IMR-90 (cell line): ENCODE results near the gene OTUD5. TPM values are rescaled to one million over a fixed set of nuclear protein-coding genes. Genes with fewer than 3 reads are reported as not detected.

Experiments
- ATAC-seq: fragments of 200-7000 bp; cut with Tn5 transposase; 2 replicates; pipeline ENCODE4 v1.9.1; 2020; ENCODE audit warnings: low read depth, mild to moderate bottlenecking, moderate library complexity
- BruUV-seq: library from RNA; stranded (reverse); fragments of 400-500 nt; replicated peaks from 2 replicates; lab custom pipeline; 2021; lab: Mats Ljungman, UMichigan
- CTCF ChIA-PET: fragments of 300-600 bp; formaldehyde crosslinking; extraction: SDS; loops from one replicate; lab custom pipeline; 2021; ENCODE audit warnings: antibody characterized with exemption; lab: Yijun Ruan, JAX
- POLR2A ChIA-PET: fragments of 300-600 bp; sonication (Branson Sonifier 250); formaldehyde crosslinking; loops from one replicate; lab custom pipeline; 2022; ENCODE audit warnings: antibody characterized with exemption; ENCODE audit not compliant: unreplicated experiment; lab: Charles Lee
- DNase-seq: peaks from one replicate; pipeline ENCODE4 v3.0.0; 2013
- H2AFZ ChIP-seq: replicated peaks from 2 replicates; pipeline ENCODE3; 2013; ENCODE audit warnings: low read length, mild to moderate bottlenecking; ENCODE audit not compliant: poor library complexity
- H2AK5ac ChIP-seq: 2 replicates; pipeline ENCODE4 v1.6.1; 2013; ENCODE audit warnings: low read depth, low read length, inconsistent platforms
- H2AK9ac ChIP-seq: replicated peaks from 2 replicates; pipeline ENCODE3; 2013; ENCODE audit warnings: mild to moderate bottlenecking, low read depth, low read length, moderate library complexity; ENCODE audit not compliant: poor library complexity
- H2BK120ac ChIP-seq: 2 replicates; pipeline ENCODE4 v1.6.1; 2013; ENCODE audit warnings: low read depth, low read length, inconsistent platforms
- H2BK15ac ChIP-seq: 3 replicates; pipeline ENCODE4 v1.6.1; 2013; ENCODE audit warnings: low read depth, low read length, inconsistent platforms
- H2BK20ac ChIP-seq: 2 replicates; pipeline ENCODE4 v1.6.1; 2013; ENCODE audit warnings: low read depth, mild to moderate bottlenecking, inconsistent platforms, low read length, moderate library complexity
- H2BK5ac ChIP-seq: 2 replicates; pipeline ENCODE4 v1.6.1; 2013; ENCODE audit warnings: mild to moderate bottlenecking, low read depth, low read length, inconsistent platforms; ENCODE audit not compliant: poor library complexity, severe bottlenecking
- H3K14ac ChIP-seq: replicated peaks from 2 replicates; pipeline ENCODE4 v1.6.1; 2013; ENCODE audit warnings: low read depth, low read length, inconsistent platforms
- H3K18ac ChIP-seq: 2 replicates; pipeline ENCODE4 v1.6.1; 2013; ENCODE audit warnings: low read depth, low read length, control low read depth
- H3K23ac ChIP-seq: 2 replicates; pipeline ENCODE4 v1.6.1; 2013; ENCODE audit warnings: low read depth, low read length, inconsistent platforms
- H3K27ac ChIP-seq: 2 replicates; pipeline ENCODE4 v1.5.1; 2013; ENCODE audit warnings: mild to moderate bottlenecking, control low read depth, low read length; ENCODE audit not compliant: insufficient read depth
- H3K27me3 ChIP-seq: 2 replicates; pipeline ENCODE4 v1.6.1; 2013; ENCODE audit warnings: low read length; ENCODE audit not compliant: control insufficient read depth, insufficient read depth
- H3K36me3 ChIP-seq: 2 replicates; pipeline ENCODE4 v1.6.1; 2013; ENCODE audit warnings: low read length, mixed read lengths; ENCODE audit not compliant: control insufficient read depth, insufficient read depth
- H3K4ac ChIP-seq: 2 replicates; pipeline ENCODE4 v1.6.1; 2013; ENCODE audit warnings: low read depth, low read length, inconsistent platforms
- H3K4me1 ChIP-seq: 2 replicates; pipeline ENCODE4 v1.6.1; 2013; ENCODE audit warnings: low read length, mixed read lengths; ENCODE audit not compliant: control insufficient read depth, insufficient read depth
- H3K4me2 ChIP-seq: 2 replicates; pipeline ENCODE4 v1.6.1; 2013; ENCODE audit warnings: low read depth, mild to moderate bottlenecking, control low read depth, low read length, moderate library complexity
- H3K4me3 ChIP-seq: 2 replicates; pipeline ENCODE4 v1.5.1; 2013; ENCODE audit warnings: low read depth, mild to moderate bottlenecking, control low read depth, low read length, moderate library complexity; ENCODE audit not compliant: insufficient read depth
- H3K56ac ChIP-seq: 2 replicates; pipeline ENCODE4 v1.6.1; 2013; ENCODE audit warnings: low read length, inconsistent platforms; ENCODE audit not compliant: insufficient read depth; ENCODE audit errors: extremely low read depth
- H3K79me1 ChIP-seq, 2 experiments: 2 replicates each; pipeline ENCODE4 v1.6.1; 2013; ENCODE audit warnings: low read length in 2 of 2, inconsistent platforms in 1 of 2, low read depth in 1 of 2
- H3K9ac ChIP-seq: 2 replicates; pipeline ENCODE4 v1.6.1; 2013; ENCODE audit warnings: low read depth, low read length, control low read depth
- H3K9me1 ChIP-seq: 2 replicates; pipeline ENCODE4 v1.6.1; 2013; ENCODE audit warnings: low read length, inconsistent platforms; ENCODE audit not compliant: insufficient read depth
- H3K9me3 ChIP-seq: 2 replicates; pipeline ENCODE4 v1.6.1; 2013; ENCODE audit warnings: low read length; ENCODE audit not compliant: control insufficient read depth, insufficient read depth
- H4K20me1 ChIP-seq: 2 replicates; pipeline ENCODE4 v1.6.1; 2013; ENCODE audit warnings: low read length, inconsistent platforms; ENCODE audit not compliant: insufficient read depth
- H4K5ac ChIP-seq: 2 replicates; pipeline ENCODE4 v1.6.1; 2013; ENCODE audit warnings: mild to moderate bottlenecking, low read depth, low read length, control low read depth
- H4K8ac ChIP-seq, 2 experiments: 2 replicates each; pipeline ENCODE4 v1.6.1; 2013; ENCODE audit warnings: low read depth in 2 of 2, low read length in 2 of 2, control low read depth in 1 of 2, inconsistent platforms in 1 of 2
- H4K91ac ChIP-seq: 2 replicates; pipeline ENCODE4 v1.6.1; 2013; ENCODE audit warnings: low read depth, low read length, inconsistent platforms; ENCODE audit not compliant: insufficient read depth
- BHLHE40 ChIP-seq: fragments of 150-350 bp; IDR thresholded peaks from 2 replicates; pipeline ENCODE4 v1.6.1; 2016; ENCODE audit warnings: mild to moderate bottlenecking, low read depth, low read length
- CEBPB ChIP-seq: IDR thresholded peaks from 2 replicates; pipeline ENCODE4 v1.6.1; 2012; ENCODE audit warnings: low read depth, low read length, improper control_type of control experiment
- CHD1 ChIP-seq: IDR thresholded peaks from 2 replicates; pipeline ENCODE4 v1.6.1; 2012; ENCODE audit warnings: low read depth, low read length, improper control_type of control experiment
- CTCF ChIP-seq: conservative IDR thresholded peaks from 2 replicates; pipeline ENCODE4 v1.5.1; 2012; ENCODE audit warnings: mild to moderate bottlenecking, low read depth, low read length, improper control_type of control experiment
- ELK1 ChIP-seq: fragments of 150-350 bp; IDR thresholded peaks from 2 replicates; pipeline ENCODE4 v1.6.1; 2016; ENCODE audit warnings: low read depth, mild to moderate bottlenecking, low read length, moderate library complexity, borderline replicate concordance
- FOS ChIP-seq: fragments of 150-350 bp; IDR thresholded peaks from 2 replicates; pipeline ENCODE4 v1.6.1; 2016; ENCODE audit warnings: low read depth, low read length
- MAFK ChIP-seq: IDR thresholded peaks from 2 replicates; pipeline ENCODE4 v1.6.1; 2012; ENCODE audit warnings: low read depth, low read length, improper control_type of control experiment
- MAZ ChIP-seq: IDR thresholded peaks from 2 replicates; pipeline ENCODE4 v1.6.1; 2012; ENCODE audit warnings: low read depth, mild to moderate bottlenecking, low read length, improper control_type of control experiment, moderate library complexity, borderline replicate concordance
- MXI1 ChIP-seq: IDR thresholded peaks from 2 replicates; pipeline ENCODE4 v1.6.1; 2012; ENCODE audit warnings: low read depth, mild to moderate bottlenecking, low read length, moderate library complexity, borderline replicate concordance
- NFE2L2 ChIP-seq: fragments of 150-350 bp; IDR thresholded peaks from 2 replicates; pipeline ENCODE4 v1.6.1; 2016; ENCODE audit warnings: low read depth, mild to moderate bottlenecking, low read length
- POLR2A ChIP-seq: IDR thresholded peaks from 2 replicates; pipeline ENCODE4 v1.6.1; 2012; ENCODE audit warnings: mild to moderate bottlenecking, low read depth, low read length
- RAD21 ChIP-seq: IDR thresholded peaks from 2 replicates; pipeline ENCODE4 v1.6.1; 2012; ENCODE audit warnings: low read length, improper control_type of control experiment
- RCOR1 ChIP-seq: IDR thresholded peaks from 2 replicates; pipeline ENCODE4 v1.6.1; 2012; ENCODE audit warnings: mild to moderate bottlenecking, low read length, improper control_type of control experiment; ENCODE audit not compliant: insufficient replicate concordance
- RFX5 ChIP-seq: IDR thresholded peaks from 2 replicates; pipeline ENCODE4 v1.8.0; 2012; ENCODE audit warnings: low read depth, mild to moderate bottlenecking, low read length, moderate library complexity
- SMC3 ChIP-seq: fragments of 150-350 bp; IDR thresholded peaks from 2 replicates; pipeline ENCODE4 v1.6.1; 2016; ENCODE audit warnings: low read depth, mild to moderate bottlenecking, antibody characterized with exemption, low read length, moderate library complexity
- USF2 ChIP-seq: fragments of 150-350 bp; IDR thresholded peaks from 2 replicates; pipeline ENCODE4 v1.6.1; 2017; ENCODE audit warnings: mild to moderate bottlenecking, antibody characterized with exemption, low read length, low read depth
- WGBS, 2 experiments: methylation state at CpG; one replicate each; pipeline versions ENCODE4 v1.1.5 to v1.1.7; 2013; ENCODE audit warnings: missing lambda C conversion rate in 2 of 2; ENCODE audit not compliant: insufficient read length in 1 of 2; ENCODE audit errors: extremely low coverage in 2 of 2; 5-methylcytosine and 5-hydroxymethylcytosine counted together
- dilution Hi-C: fragments of 300-500 bp; cut with HindIII; formaldehyde crosslinking; loops from one replicate; pipeline ENCODE4 v1.14.3; 2018; ENCODE audit warnings: low sequenced_read_pairs; ENCODE audit not compliant: unreplicated experiment
- in situ Hi-C: fragments of 300-500 bp; cut with MboI; formaldehyde crosslinking; loops from 3 replicates; pipeline ENCODE4 v1.14.3; 2019; ENCODE audit warnings: low sequenced_read_pairs, inconsistent platforms, mixed read lengths
- intact Hi-C: fragments of 100-400 bp; cut with micrococcal nuclease; formaldehyde crosslinking; loops from 2 replicates; pipeline ENCODE4 v1.10.0; 2022
- polyA plus RNA-seq, 3 experiments: library from polyadenylated mRNA; depleted of rRNA; stranded (reverse); fragments of >200 nt; gene quantifications; 2 replicates each; pipeline ENCODE4 v1.2.3, GENCODE V29; 2012; ENCODE audit warnings: low replicate concordance in 1 of 3
- total RNA-seq: library from RNA; depleted of rRNA; stranded (reverse); fragments of >200 nt; gene quantifications from 2 replicates; pipeline ENCODE4 v1.2.3, GENCODE V29; 2012

Gene OTUD5
- total and polyA plus RNA-seq, 2 of the 4 experiments (the other 2 are of a cell fraction), result 30.6 to 50.4 TPM

GRCh38 chrX:48998391-48998790 is 41.0 kb upstream of the OTUD5 start:
- Histone ChIP-seq H3K9me3 (no peaks in the 10 kb centered on the region), H3K23ac (no peak overlapping the region), H3K36me3 (peaks cover 16% of the 10 kb centered on the region), H3K4me1 (no peaks in the 10 kb centered on the region; the same call in 1 of the 2 replicates), H3K27me3 (no peaks in the 10 kb centered on the region), H3K4ac (no peak overlapping the region), H3K14ac (no peak overlapping the region), H4K20me1 (no peaks in the 10 kb centered on the region), H2AK5ac (no peak overlapping the region), H2AFZ (no peak overlapping the region), H2BK20ac (no peak overlapping the region), H2BK5ac (no peak overlapping the region), H3K9ac (no peak overlapping the region), H2BK120ac (no peak overlapping the region), H3K18ac (no peak overlapping the region), H3K27ac (no peak overlapping the region), H3K9me1 (no peaks in the 10 kb centered on the region), H3K4me3 (no peak overlapping the region), H4K91ac (no peak overlapping the region), H4K5ac (no peak overlapping the region), H3K56ac (no peak overlapping the region), H2AK9ac (no peak overlapping the region), H4K8ac (no peak overlapping the region), H3K4me2 (no peak overlapping the region), H3K79me1 (peaks cover 7 to 33% of the 10 kb centered on the region in 2 experiments), H2BK15ac (no peak overlapping the region)
- no TSS peak for BruUV-seq
- no peak for TF ChIP-seq CHD1
- TF ChIP-seq MAFK, result no peak
- no peak for TF ChIP-seq MAZ
- TF ChIP-seq RFX5, result no peak
- TF ChIP-seq ELK1, result no peak
- TF ChIP-seq CTCF, result no peak
- TF ChIP-seq FOS, result no peak
- no peak for TF ChIP-seq NFE2L2
- no peak for TF ChIP-seq MXI1
- no peak for TF ChIP-seq USF2
- TF ChIP-seq RAD21, result no peak
- TF ChIP-seq POLR2A, result no peak
- no peak for TF ChIP-seq SMC3
- no peak for TF ChIP-seq CEBPB
- TF ChIP-seq RCOR1, result no peak
- no peak for TF ChIP-seq BHLHE40
- WGBS, 2 experiments, result no CpG with 5 or more reads among the region's 4 CpGs
- no peak for ATAC-seq
- CTCF ChIA-PET, result no interaction called here
- in situ Hi-C loops, result no loop called here
- POLR2A ChIA-PET, result no interaction called here
- DNase-seq, result no peak
- intact Hi-C loops, result no loop called here
- dilution Hi-C loops, result no loop called here
